Activated T-helper 17 cell treated with anti-CD3 and anti-CD28 coated beads, Interleukin-2, amount 50 U/mL, for 72 hours (primary cell): ENCODE data around the gene GBE1. TPM values are rescaled to one million over a fixed set of nuclear protein-coding genes. Genes with fewer than 3 reads are reported as not detected.

Experiments
- ATAC-seq: fragments of 150-1000 bp; cut with Tn5 transposase; replicated peaks from 2 replicates; pipeline ENCODE4 v1.10.0; 2021; ENCODE audit warnings: mild to moderate bottlenecking, moderate library complexity
- H3K27ac Mint-ChIP-seq: one replicate; pipeline ENCODE4 v1.8.0; 2022; ENCODE audit warnings: mixed read lengths
- H3K27me3 Mint-ChIP-seq: one replicate; pipeline ENCODE4 v1.8.0; 2022; ENCODE audit warnings: mixed read lengths
- H3K36me3 Mint-ChIP-seq: one replicate; pipeline ENCODE4 v1.8.0; 2022; ENCODE audit warnings: low read depth, mild to moderate bottlenecking, mixed read lengths
- H3K4me1 Mint-ChIP-seq: one replicate; pipeline ENCODE4 v1.8.0; 2022; ENCODE audit warnings: mixed read lengths
- H3K4me3 Mint-ChIP-seq: one replicate; pipeline ENCODE4 v1.8.0; 2022; ENCODE audit warnings: mild to moderate bottlenecking, mixed read lengths
- H3K9me3 Mint-ChIP-seq: one replicate; pipeline ENCODE4 v1.8.0; 2022; ENCODE audit warnings: mixed read lengths
- total RNA-seq, 2 donors: library from RNA; stranded (reverse); gene quantifications; one replicate each; pipeline ENCODE4 v1.2.3, GENCODE V29; 2022

Gene GBE1
- total RNA-seq, 2 donors from 2014 or later, result 64.4 to 251 TPM

DNA sequence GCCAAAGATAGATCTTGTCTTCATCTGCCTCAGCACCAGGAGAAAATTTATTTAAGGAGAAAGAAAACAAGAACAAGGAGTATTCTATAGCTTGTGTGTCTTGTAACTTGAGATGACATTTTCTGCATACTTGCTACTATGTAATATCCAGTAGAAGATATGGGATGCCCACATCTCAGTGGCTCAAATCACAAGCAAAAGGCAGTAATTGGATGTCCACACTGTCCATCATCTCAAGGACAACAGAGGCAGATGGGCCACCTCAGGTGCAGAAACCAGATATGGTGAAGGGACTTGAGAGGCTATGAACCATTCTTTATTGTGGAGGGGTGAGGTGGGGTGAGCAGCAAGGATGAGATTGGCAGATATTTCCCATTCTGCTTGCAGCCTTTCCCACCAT lies 309.0 kb downstream of the GBE1 start:
- H3K27ac Mint-ChIP-seq, result no peak overlapping the region
- H3K9me3 Mint-ChIP-seq, result no peaks in the 10 kb centered on the region
- H3K4me3 Mint-ChIP-seq, result no peak overlapping the region
- no peaks in the 10 kb centered on the region for H3K4me1 Mint-ChIP-seq
- no peak for ATAC-seq
- no peaks in the 10 kb centered on the region for H3K36me3 Mint-ChIP-seq
- H3K27me3 Mint-ChIP-seq, result no peaks in the 10 kb centered on the region

DNA sequence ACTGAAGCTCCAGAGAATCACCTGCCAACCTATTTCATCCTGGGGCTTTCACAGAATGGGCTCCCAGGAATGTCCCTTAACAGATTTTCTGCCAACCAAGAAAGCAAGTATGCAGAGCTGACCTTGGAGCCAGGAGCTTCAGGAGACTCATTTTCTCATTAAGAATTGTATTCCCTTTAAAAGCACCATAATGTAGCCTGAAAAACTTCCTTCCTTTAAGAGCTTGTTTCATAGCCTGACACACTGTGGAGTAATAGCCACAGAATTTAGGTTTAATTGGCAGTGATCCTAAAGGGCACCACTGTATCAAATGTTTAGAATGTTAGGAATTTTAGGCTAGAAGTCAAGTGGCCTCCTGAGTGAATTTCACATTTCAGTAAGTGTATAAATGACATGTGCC lies 309.8 kb downstream of the GBE1 start:
- H3K4me3 Mint-ChIP-seq, result no peak overlapping the region
- no peak overlapping the region for H3K27ac Mint-ChIP-seq
- H3K27me3 Mint-ChIP-seq, result no peaks in the 10 kb centered on the region
- H3K36me3 Mint-ChIP-seq, result no peaks in the 10 kb centered on the region
- no peaks in the 10 kb centered on the region for H3K4me1 Mint-ChIP-seq
- H3K9me3 Mint-ChIP-seq, result no peaks in the 10 kb centered on the region
- no peak for ATAC-seq

DNA sequence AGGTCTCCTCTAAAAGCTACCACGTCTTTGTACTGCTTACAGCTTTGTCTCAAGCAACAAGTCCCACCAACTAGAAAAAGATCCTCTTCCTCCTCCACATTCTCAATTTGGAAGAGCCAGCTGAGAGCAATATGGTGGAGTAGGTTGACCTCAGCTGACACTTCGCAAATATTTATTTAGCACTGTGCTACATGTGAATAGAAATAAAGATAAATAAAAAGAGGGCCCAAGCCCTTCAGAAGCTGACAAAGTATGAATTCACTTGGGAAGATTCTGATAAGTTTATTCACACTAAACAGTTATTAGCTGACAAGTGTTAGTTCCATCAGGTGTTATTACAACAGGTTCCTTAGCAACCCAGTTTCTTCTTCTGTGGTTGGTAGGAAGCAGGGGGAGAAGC lies 310.3 kb downstream of the GBE1 start:
- Mint-ChIP-seq H3K4me1 (no peaks in the 10 kb centered on the region), H3K4me3 (no peak overlapping the region), H3K27ac (no peak overlapping the region), H3K36me3 (no peaks in the 10 kb centered on the region), H3K9me3 (no peaks in the 10 kb centered on the region), H3K27me3 (no peaks in the 10 kb centered on the region)
- ATAC-seq, result no peak

DNA sequence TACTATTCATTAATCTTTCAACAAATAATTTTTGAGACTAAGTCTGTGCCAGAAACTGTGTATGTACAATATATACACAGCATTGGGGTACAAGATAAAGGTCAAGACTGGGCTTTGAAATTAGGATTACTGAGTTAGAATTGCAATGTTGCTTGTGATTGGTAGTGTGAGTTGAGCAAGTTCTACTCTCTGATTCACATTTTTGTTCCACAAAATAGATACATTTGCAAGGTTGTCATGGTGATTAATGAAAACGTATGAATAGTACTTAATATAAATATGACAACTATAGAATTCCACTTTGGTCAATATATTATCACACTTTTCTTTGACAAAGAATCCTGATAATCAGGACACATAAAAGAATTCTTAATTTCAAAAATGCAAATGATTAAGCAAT lies 314.6 kb downstream of the GBE1 start:
- Mint-ChIP-seq H3K36me3 (no peaks in the 10 kb centered on the region), H3K27ac (no peak overlapping the region), H3K4me3 (no peak overlapping the region), H3K27me3 (no peaks in the 10 kb centered on the region), H3K9me3 (peaks cover 3% of the 10 kb centered on the region), H3K4me1 (no peaks in the 10 kb centered on the region)
- no peak for ATAC-seq

DNA sequence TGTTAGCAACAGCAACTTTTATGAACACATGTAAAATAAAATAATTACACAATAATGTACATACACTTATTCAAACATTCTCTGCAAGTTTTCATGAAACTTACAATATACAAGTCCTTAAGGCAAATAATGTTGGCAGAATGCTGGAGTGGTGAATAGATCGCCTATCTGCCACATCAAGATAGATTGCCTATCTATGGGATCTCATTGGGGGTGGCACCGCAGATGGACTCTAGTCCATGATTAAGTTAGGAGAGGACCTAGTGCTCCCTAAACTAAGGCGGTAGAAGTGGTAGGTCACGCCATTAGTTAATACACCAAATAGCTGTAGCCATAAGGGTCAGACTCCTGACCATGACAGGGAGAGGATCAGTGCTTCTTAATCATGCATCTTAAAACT lies 315.7 kb downstream of the GBE1 start:
- no peaks in the 10 kb centered on the region for H3K27me3 Mint-ChIP-seq
- no peak for ATAC-seq
- no peak overlapping the region for H3K27ac Mint-ChIP-seq
- peaks cover 3% of the 10 kb centered on the region for H3K9me3 Mint-ChIP-seq
- H3K4me3 Mint-ChIP-seq, result no peak overlapping the region
- H3K36me3 Mint-ChIP-seq, result no peaks in the 10 kb centered on the region
- no peaks in the 10 kb centered on the region for H3K4me1 Mint-ChIP-seq

DNA sequence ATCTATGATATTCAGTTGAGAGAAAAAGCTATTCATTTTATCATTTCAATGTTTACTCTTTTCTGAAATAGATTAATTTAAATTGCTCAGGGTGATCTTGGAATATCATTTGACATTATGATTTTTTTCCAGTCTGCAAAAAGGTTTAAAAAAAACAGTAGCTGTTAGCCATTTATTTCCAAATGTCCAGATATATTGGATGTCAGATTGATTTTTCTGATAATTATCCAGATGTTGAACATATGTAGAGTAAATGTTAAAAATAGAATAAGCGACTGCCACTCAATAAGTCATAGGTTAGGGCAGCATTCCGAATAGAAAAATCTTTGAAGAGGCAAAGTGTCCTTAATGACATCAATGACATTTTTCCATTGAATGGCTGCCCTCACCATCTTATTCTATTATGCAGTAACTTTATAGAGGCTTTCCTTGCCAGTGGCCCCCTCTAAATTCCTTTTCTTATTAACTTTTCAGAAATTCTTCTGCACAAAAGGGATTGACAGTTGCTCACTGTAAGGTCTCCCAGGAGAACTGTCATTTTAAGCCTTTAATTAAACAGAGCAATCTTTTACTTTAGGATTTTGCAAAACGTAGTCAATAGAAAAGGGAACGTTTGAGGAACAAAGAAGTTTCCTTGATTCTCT lies 316.5 kb downstream of the GBE1 start:
- no peak overlapping the region for H3K27ac Mint-ChIP-seq
- H3K4me3 Mint-ChIP-seq, result no peak overlapping the region
- H3K4me1 Mint-ChIP-seq, result no peaks in the 10 kb centered on the region
- H3K27me3 Mint-ChIP-seq, result no peaks in the 10 kb centered on the region
- no peaks in the 10 kb centered on the region for H3K36me3 Mint-ChIP-seq
- no peak for ATAC-seq
- peaks cover 3% of the 10 kb centered on the region for H3K9me3 Mint-ChIP-seq

DNA sequence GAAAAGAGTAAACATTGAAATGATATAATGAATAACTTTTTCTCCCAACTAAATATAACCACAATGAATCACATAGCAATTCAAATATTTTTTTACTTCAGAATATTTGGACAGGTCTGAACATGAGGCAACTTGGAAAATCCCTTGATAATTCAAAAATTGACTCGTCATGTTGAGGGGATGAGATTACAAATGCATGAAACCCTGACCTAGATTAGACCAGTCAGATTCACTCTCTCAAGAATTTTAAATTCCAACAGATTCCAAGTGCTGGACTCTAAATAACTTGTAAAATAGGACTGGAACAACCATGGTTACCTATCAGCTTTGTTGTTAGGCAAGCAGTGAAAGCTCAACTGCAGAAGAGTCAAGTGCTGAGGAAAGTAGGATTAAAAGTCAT lies 317.5 kb downstream of the GBE1 start:
- Mint-ChIP-seq H3K36me3 (no peaks in the 10 kb centered on the region), H3K27ac (no peak overlapping the region), H3K4me3 (no peak overlapping the region), H3K9me3 (peaks cover 3% of the 10 kb centered on the region), H3K4me1 (no peaks in the 10 kb centered on the region), H3K27me3 (no peaks in the 10 kb centered on the region)
- ATAC-seq, result no peak

DNA sequence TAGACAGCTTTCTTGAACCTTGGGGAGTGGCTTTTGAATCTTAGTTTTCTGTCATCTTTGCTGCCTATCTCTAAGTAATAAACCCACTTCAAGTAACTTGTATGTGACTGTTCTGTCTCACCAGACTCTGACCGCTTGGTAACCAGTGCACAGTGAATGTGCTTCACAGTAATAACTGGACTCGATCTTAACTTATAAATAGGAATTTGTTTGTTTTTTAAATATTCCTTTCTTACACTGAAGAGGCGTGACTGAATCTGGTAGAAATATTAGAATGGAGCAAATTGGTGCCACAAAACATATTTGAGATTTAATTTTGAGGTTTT lies 318.0 kb downstream of the GBE1 start:
- ATAC-seq, result no peak
- no peak overlapping the region for H3K27ac Mint-ChIP-seq
- H3K9me3 Mint-ChIP-seq, result peaks cover 3% of the 10 kb centered on the region
- H3K4me1 Mint-ChIP-seq, result no peaks in the 10 kb centered on the region
- no peaks in the 10 kb centered on the region for H3K27me3 Mint-ChIP-seq
- H3K36me3 Mint-ChIP-seq, result no peaks in the 10 kb centered on the region
- H3K4me3 Mint-ChIP-seq, result no peak overlapping the region

DNA sequence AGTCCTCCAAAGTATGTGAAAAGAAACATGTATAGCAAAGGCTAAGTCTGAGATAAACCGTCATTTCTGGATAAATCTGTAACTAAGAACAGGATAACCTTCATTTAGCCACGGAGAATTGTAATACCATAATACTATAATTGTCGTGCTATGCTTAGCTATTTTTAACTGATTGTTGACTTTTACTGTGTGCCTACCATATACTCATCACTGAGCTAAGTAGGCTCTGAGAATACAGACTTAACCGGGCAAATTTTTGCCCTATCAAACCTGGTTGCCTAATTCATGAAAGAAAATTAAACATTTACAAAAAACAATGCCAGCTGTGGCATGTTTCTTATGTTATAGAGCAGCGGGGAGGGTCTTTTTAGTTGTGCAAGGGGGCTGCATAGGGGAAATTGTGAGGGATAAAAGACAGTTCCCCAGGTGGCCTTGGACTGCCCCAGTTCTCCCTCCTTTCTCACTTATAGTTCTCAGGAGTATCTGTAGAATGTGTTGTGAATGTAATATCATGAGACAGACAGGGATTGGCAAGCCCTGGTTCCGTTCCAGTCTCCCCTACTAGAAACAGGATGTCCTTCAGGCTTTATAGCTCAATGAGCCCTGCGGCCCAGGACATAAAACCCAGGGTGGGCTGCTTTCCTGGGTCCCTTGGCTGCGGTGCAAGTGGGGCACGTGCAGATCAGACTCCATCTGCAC lies 318.5 kb downstream of the GBE1 start:
- no peak overlapping the region for H3K4me3 Mint-ChIP-seq
- H3K9me3 Mint-ChIP-seq, result peaks cover 7% of the 10 kb centered on the region
- no peaks in the 10 kb centered on the region for H3K27me3 Mint-ChIP-seq
- no peak overlapping the region for H3K27ac Mint-ChIP-seq
- no peaks in the 10 kb centered on the region for H3K36me3 Mint-ChIP-seq
- H3K4me1 Mint-ChIP-seq, result no peaks in the 10 kb centered on the region
- ATAC-seq, result no peak

DNA sequence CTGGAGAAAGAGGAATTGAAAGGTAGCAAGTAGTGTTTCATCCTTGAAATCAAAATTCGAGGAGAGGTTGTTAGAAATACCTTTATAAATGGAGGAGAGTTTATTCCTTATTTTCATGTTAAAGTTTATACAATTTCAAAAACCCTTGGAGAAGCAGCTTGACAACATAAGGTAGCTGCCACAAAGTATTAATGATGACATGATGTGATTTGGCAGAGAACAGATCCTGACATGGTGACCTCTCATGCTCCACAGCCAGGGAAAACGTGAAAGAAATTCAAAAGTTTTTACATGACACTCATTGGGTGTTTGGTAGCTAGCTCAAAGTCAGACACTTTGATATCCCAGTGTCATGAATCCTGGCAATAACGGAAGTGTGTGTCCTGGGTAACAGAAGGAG lies 320.8 kb downstream of the GBE1 start:
- Mint-ChIP-seq H3K4me3 (no peak overlapping the region), H3K9me3 (peaks cover 4% of the 10 kb centered on the region), H3K4me1 (no peaks in the 10 kb centered on the region), H3K27me3 (no peaks in the 10 kb centered on the region), H3K27ac (no peak overlapping the region), H3K36me3 (no peaks in the 10 kb centered on the region)
- ATAC-seq, result no peak
